Endothelial cell (in vitro differentiated cells): ENCODE measurements around the gene HPN. TPM values are rescaled to one million over a fixed set of nuclear protein-coding genes. Genes with fewer than 3 reads are reported as not detected.
"Not testable (repeated sequence)": the region's sequence is repeated elsewhere in the genome, so short reads cannot be mapped to it uniquely, and the experiment has no call there.

Source experiments
- DNase-seq: peaks from one replicate; pipeline ENCODE4 v3.0.0; 2021; ENCODE audit warnings: low spot score
- H3K27ac Mint-ChIP-seq: one replicate; pipeline ENCODE4 v1.8.0; 2021; ENCODE audit warnings: mixed read lengths, inconsistent platforms; ENCODE audit not compliant: unreplicated experiment
- H3K27me3 Mint-ChIP-seq: one replicate; pipeline ENCODE4 v1.8.0; 2021; ENCODE audit warnings: mild to moderate bottlenecking, moderate library complexity, mixed read lengths, inconsistent platforms; ENCODE audit not compliant: unreplicated experiment
- H3K36me3 Mint-ChIP-seq: one replicate; pipeline ENCODE4 v1.8.0; 2021; ENCODE audit warnings: mild to moderate bottlenecking, low read depth, mixed read lengths, inconsistent platforms; ENCODE audit not compliant: unreplicated experiment
- H3K4me1 Mint-ChIP-seq: one replicate; pipeline ENCODE4 v1.8.0; 2021; ENCODE audit warnings: mild to moderate bottlenecking, mixed read lengths, inconsistent platforms; ENCODE audit not compliant: unreplicated experiment
- H3K4me3 Mint-ChIP-seq: one replicate; pipeline ENCODE4 v1.8.0; 2021; ENCODE audit warnings: mild to moderate bottlenecking, mixed read lengths, inconsistent platforms; ENCODE audit not compliant: unreplicated experiment
- H3K9me3 Mint-ChIP-seq: one replicate; pipeline ENCODE4 v1.8.0; 2021; ENCODE audit warnings: mixed read lengths, inconsistent platforms; ENCODE audit not compliant: unreplicated experiment
- CTCF ChIP-seq: fragments of 200-600 bp; sonication (generic); IDR thresholded peaks from one replicate; pipeline ENCODE4 v1.5.0; 2021; ENCODE audit warnings: antibody characterized with exemption; ENCODE audit not compliant: unreplicated experiment
- total RNA-seq: library from RNA; stranded (reverse); fragmentation: NEBNext Ultra II Directional; extraction: Animal tissue kit (Norgen Biotek cat#: 25700); gene quantifications from one replicate; pipeline ENCODE4 v1.2.1, GENCODE V29; 2021; ENCODE audit not compliant: unreplicated experiment

The HPN gene
- total RNA-seq, 1 donor from 2014 or later = 1.3 TPM

DNA sequence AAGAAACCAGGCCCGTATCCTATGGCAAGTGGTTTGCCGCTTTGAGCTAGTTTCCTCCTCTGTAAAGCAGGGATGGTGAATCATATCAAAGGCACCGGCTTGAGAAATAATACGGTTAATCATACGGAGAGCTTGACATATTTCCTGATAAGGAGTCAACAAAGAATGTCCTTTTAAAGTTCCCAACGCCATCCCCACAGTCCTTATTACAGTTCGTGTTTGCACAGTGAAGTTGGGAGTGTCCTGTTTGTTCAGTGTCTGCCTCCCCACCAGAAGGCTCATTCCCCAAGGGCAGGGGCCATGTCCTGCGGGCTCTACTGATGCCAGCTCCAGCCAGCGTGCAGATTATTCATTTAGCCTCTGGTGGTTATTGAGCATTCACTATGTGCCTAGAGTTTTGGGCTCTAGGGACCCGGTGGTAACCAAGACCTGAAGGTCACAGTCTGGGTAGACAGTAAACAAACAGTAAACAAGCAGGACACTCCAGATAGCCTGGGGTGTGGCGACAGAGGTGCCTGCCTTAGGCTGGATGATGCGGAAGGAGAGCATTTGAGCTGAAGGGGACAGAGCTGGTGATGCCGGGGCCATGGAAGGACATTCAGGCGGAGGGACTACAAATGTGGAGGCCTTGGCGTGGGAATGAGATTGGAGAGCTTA is 35.1 kb upstream of the HPN start:
- no peak overlapping the region for H3K27ac Mint-ChIP-seq
- H3K4me1 Mint-ChIP-seq = peaks cover 32% of the 10 kb centered on the region
- peak overlapping the region; percentile 45 for H3K4me3 Mint-ChIP-seq
- no peak for DNase-seq
- H3K9me3 Mint-ChIP-seq = no peaks in the 10 kb centered on the region
- peaks cover 14% of the 10 kb centered on the region for H3K27me3 Mint-ChIP-seq
- TF ChIP-seq CTCF = no peak
- peaks cover 32% of the 10 kb centered on the region for H3K36me3 Mint-ChIP-seq

DNA sequence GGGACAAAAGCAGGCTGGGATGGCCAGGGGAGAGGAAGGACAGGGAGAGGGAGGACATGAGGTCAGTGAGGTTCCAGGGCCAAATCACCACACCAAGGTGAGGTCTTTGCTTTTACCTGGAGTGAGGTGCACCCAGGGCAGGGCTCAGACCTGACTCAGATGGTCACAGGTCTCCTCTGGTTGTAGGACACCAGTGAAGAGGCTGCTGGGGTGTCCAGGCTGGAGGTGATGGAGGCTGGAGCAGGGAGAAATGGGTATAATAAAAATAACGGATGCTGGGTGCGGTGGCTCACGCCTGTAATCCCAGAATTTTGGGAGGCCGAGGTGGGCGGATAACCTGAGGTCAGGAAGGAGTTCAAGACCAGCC is 34.5 kb upstream of the HPN start:
- H3K27ac Mint-ChIP-seq = no peak overlapping the region
- peaks cover 29% of the 10 kb centered on the region for H3K36me3 Mint-ChIP-seq

GRCh38 chr19:35007427-35007826 is 34.1 kb upstream of the HPN start:
- H3K36me3 Mint-ChIP-seq = peaks cover 31% of the 10 kb centered on the region
- not testable (repeated sequence) for H3K27me3 Mint-ChIP-seq, H3K9me3 Mint-ChIP-seq, H3K4me3 Mint-ChIP-seq, H3K27ac Mint-ChIP-seq, DNase-seq
- peaks cover 29% of the 10 kb centered on the region for H3K4me1 Mint-ChIP-seq

More for the DNA sequence above, 34.5 kb upstream of the HPN start:
- Mint-ChIP-seq H3K4me1 (peaks cover 29% of the 10 kb centered on the region), H3K4me3 (peak overlapping the region; percentile 45), H3K9me3 (no peaks in the 10 kb centered on the region), H3K27me3 (peaks cover 9% of the 10 kb centered on the region)
- TF ChIP-seq CTCF = no peak
- DNase-seq = no peak

GRCh38 chr19:35008891-35009341 is 32.6 kb upstream of the HPN start:
- H3K27ac Mint-ChIP-seq = no peak overlapping the region
- peak overlapping the region; percentile 60 for H3K4me3 Mint-ChIP-seq
- H3K36me3 Mint-ChIP-seq = peaks cover 41% of the 10 kb centered on the region
- H3K9me3 Mint-ChIP-seq = no peaks in the 10 kb centered on the region
- peaks cover 8% of the 10 kb centered on the region for H3K27me3 Mint-ChIP-seq
- peaks cover 19% of the 10 kb centered on the region for H3K4me1 Mint-ChIP-seq
- DNase-seq = no peak
- TF ChIP-seq CTCF = no peak

- no peak for TF ChIP-seq CTCF
- peaks cover 14% of the 10 kb centered on the region for H3K4me1 Mint-ChIP-seq
- no peaks in the 10 kb centered on the region for H3K9me3 Mint-ChIP-seq
- H3K36me3 Mint-ChIP-seq = peaks cover 47% of the 10 kb centered on the region
- peak overlapping the region; percentile 56 for H3K4me3 Mint-ChIP-seq
- peaks cover 8% of the 10 kb centered on the region for H3K27me3 Mint-ChIP-seq
- DNase-seq = no peak
- H3K27ac Mint-ChIP-seq = no peak overlapping the region
Observed at GRCh38 chr19:35009424-35010415, 31.8 kb upstream of the HPN start.
